22Rv1 (cell line): ENCODE data around the gene FANCM.

Source experiments
- CTCF ChIP-seq: fragments of 450-650 bp; IDR thresholded peaks from 2 replicates; pipeline ENCODE4 v1.5.1; 2017; ENCODE audit warnings: mild to moderate bottlenecking
- ZFX ChIP-seq: fragments of 450-650 bp; IDR thresholded peaks from 2 replicates; pipeline ENCODE4 v1.6.1; 2017; ENCODE audit warnings: antibody characterized with exemption, borderline replicate concordance

GRCh38 chr14:45210159-45210558, 74.4 kb downstream of the FANCM start:
- TF ChIP-seq CTCF: no peak
- no peak for TF ChIP-seq ZFX
